K562 (cell line): ENCODE results near the gene OR52M1. TPM values are rescaled to one million over a fixed set of nuclear protein-coding genes. Genes with fewer than 3 reads are reported as not detected.
"Not testable (repeated sequence)": the region's sequence is repeated elsewhere in the genome, so short reads cannot be mapped to it uniquely, and the experiment has no call there.

ENCODE experiments used
- ATAC-seq: fragments of 200-7000 bp; cut with Tn5 transposase; 3 replicates; pipeline ENCODE4 v1.9.1; 2020; ENCODE audit warnings: moderate library complexity
- BruUV-seq: library from RNA; stranded (reverse); fragments of 400-500 nt; replicated peaks from 2 replicates; lab custom pipeline; 2021; lab: Mats Ljungman, UMichigan
- CTCF ChIA-PET: fragments of 300-600 bp; formaldehyde crosslinking; extraction: SDS; loops from one replicate; lab custom pipeline; 2021; ENCODE audit warnings: low intra/inter-chr PET ratio; lab: Yijun Ruan, JAX
- POLR2A ChIA-PET: fragments of 300-600, 350-650 bp; sonication (Branson Sonifier 250); formaldehyde crosslinking; extraction: SDS; loops from one replicate; lab custom pipeline; 2021; ENCODE audit warnings: antibody characterized with exemption, inconsistent platforms; lab: Yijun Ruan, JAX
- DNase-seq, 4 experiments: peaks; one replicate each; pipeline versions ENCODE4 v3.0.0 to v3.0.0-alpha.2; 2011 to 2018; ENCODE audit warnings: low spot score in 3 of 4, mixed read lengths in 3 of 4; ENCODE audit errors: extremely low read depth in 1 of 4
- FAIRE-seq: peaks from 2 replicates; lab custom pipeline; 2011; peaks lifted over from hg19 to GRCh38; lab: Jason Lieb, UNC
- H2AFZ ChIP-seq: 2 replicates; pipeline ENCODE4 v1.6.0; 2011; ENCODE audit warnings: low read depth, low read length, control low read depth, inconsistent platforms
- H3K27ac ChIP-seq: fragments of 200-600 bp; 3 replicates; pipeline ENCODE4 v1.8.0; 2011; ENCODE audit warnings: low read depth, mild to moderate bottlenecking, control low read depth, inconsistent platforms, low read length, moderate library complexity, mixed read lengths; ENCODE audit errors: extremely low read depth
- H3K27me3 ChIP-seq, 2 experiments: fragments of 300-600 bp in 1 of 2; 2 replicates in 1 of 2; 3 replicates in 1 of 2; pipeline versions ENCODE4 v1.6.0 to v1.8.0; 2011; ENCODE audit warnings: inconsistent platforms in 2 of 2, low read length in 2 of 2, mild to moderate bottlenecking in 1 of 2, mixed read lengths in 1 of 2, moderate library complexity in 1 of 2; ENCODE audit not compliant: control insufficient read depth in 2 of 2, insufficient read depth in 2 of 2
- H3K36me3 ChIP-seq: fragments of 300-600 bp; 3 replicates; pipeline ENCODE4 v1.8.0; 2011; ENCODE audit warnings: mild to moderate bottlenecking, low read length, inconsistent platforms; ENCODE audit not compliant: control insufficient read depth, insufficient read depth
- H3K4me1 ChIP-seq, 2 experiments: fragments of 200-600 bp in 1 of 2; replicated peaks in 1 of 2; 2 replicates in 1 of 2; 3 replicates in 1 of 2; pipeline versions ENCODE4 v1.5.1 to v1.8.0; 2011; ENCODE audit warnings: inconsistent platforms in 2 of 2, low read length in 2 of 2, mild to moderate bottlenecking in 1 of 2, mixed read lengths in 1 of 2, moderate library complexity in 1 of 2; ENCODE audit not compliant: control insufficient read depth in 2 of 2, insufficient read depth in 2 of 2
- H3K4me2 ChIP-seq: 2 replicates; pipeline ENCODE4 v1.6.1; 2011; ENCODE audit warnings: low read length, control low read depth, inconsistent platforms, mixed read lengths; ENCODE audit not compliant: insufficient read depth
- H3K4me3 ChIP-seq: fragments of 200-600 bp; sonication (generic), shearing (Covaris generic); 2 replicates; pipeline ENCODE4 v1.5.1; 2016; ENCODE audit warnings: control low read depth, inconsistent platforms
- H3K79me2 ChIP-seq: fragments of 200-600 bp; 3 replicates; pipeline ENCODE4 v1.8.0; 2011; ENCODE audit warnings: low read length, inconsistent platforms; ENCODE audit not compliant: control insufficient read depth, insufficient read depth
- H3K9ac ChIP-seq, 2 experiments: 2 replicates each; pipeline versions ENCODE4 v1.6.0 to v1.6.1; 2011; ENCODE audit warnings: low read depth in 2 of 2, low read length in 2 of 2, control low read depth in 1 of 2, inconsistent platforms in 1 of 2, mild to moderate bottlenecking in 1 of 2, mixed read lengths in 1 of 2; ENCODE audit not compliant: insufficient read depth in 1 of 2
- H3K9me1 ChIP-seq: one replicate; pipeline ENCODE4 v1.6.0; 2011; ENCODE audit warnings: inconsistent platforms, mild to moderate bottlenecking, low read length, moderate library complexity; ENCODE audit not compliant: control insufficient read depth, insufficient read depth
- H3K9me3 ChIP-seq: replicated peaks from 2 replicates; pipeline ENCODE4 v1.5.1; 2011; ENCODE audit warnings: low read depth, low read length, inconsistent platforms; ENCODE audit not compliant: control insufficient read depth, insufficient read depth
- H4K20me1 ChIP-seq: replicated peaks from 2 replicates; pipeline ENCODE4 v1.6.1; 2011; ENCODE audit warnings: low read length, inconsistent platforms, mixed read lengths; ENCODE audit not compliant: control insufficient read depth, insufficient read depth
- HDAC3 ChIP-seq: fragments of 450-650 bp; IDR thresholded peaks from 2 replicates; pipeline ENCODE4 v1.6.1; 2018; ENCODE audit warnings: borderline replicate concordance, mild to moderate bottlenecking, moderate library complexity; ENCODE audit not compliant: partially characterized antibody
- IRF2 ChIP-seq: sonication (generic); formaldehyde crosslinking; IDR thresholded peaks from 2 replicates; pipeline ENCODE4 v1.8.1; 2022; ENCODE audit warnings: mild to moderate bottlenecking, missing genetic modification reagents
- MAFF ChIP-seq: IDR thresholded peaks from 2 replicates; pipeline ENCODE4 v1.6.1; 2012; ENCODE audit warnings: low read length, improper control_type of control experiment
- NFATC3 ChIP-seq: fragments of 450-650 bp; IDR thresholded peaks from 2 replicates; pipeline ENCODE4 v1.6.1; 2017; ENCODE audit warnings: mild to moderate bottlenecking
- NFYB ChIP-seq: IDR thresholded peaks from 2 replicates; pipeline ENCODE4 v1.6.1; 2011; ENCODE audit warnings: mild to moderate bottlenecking, moderate library complexity; ENCODE audit not compliant: insufficient read length; ENCODE audit errors: extremely low read depth
- NR0B1 ChIP-seq: fragments of 450-650 bp; IDR thresholded peaks from one replicate; pipeline ENCODE4 v1.6.1; 2018; ENCODE audit warnings: mild to moderate bottlenecking, moderate library complexity; ENCODE audit not compliant: partially characterized antibody
- THRB ChIP-seq: fragments of 450-650 bp; formaldehyde crosslinking; conservative IDR thresholded peaks from 2 replicates; pipeline ENCODE4 v1.4.0; 2022; ENCODE audit warnings: mild to moderate bottlenecking, missing genetic modification characterization
- ZNF449 ChIP-seq: fragments of 250-450 bp; sonication (Bioruptor Pico); IDR thresholded peaks from 2 replicates; pipeline ENCODE4 v1.8.0; 2022; ENCODE audit warnings: moderate library complexity, mild to moderate bottlenecking, inconsistent platforms
- WGBS: fragments of 100-300 bp; shearing (Covaris generic); methylation state at CpG from one replicate; pipeline ENCODE4 v1.1.6; 2016; ENCODE audit warnings: low coverage, mixed read lengths; ENCODE audit not compliant: insufficient coverage; ENCODE audit errors: missing lambda C conversion rate; 5-methylcytosine and 5-hydroxymethylcytosine counted together
- in situ Hi-C: fragments of 300-500 bp; cut with MboI; formaldehyde crosslinking; loops from 4 replicates; pipeline ENCODE4 v1.15.0; 2018; ENCODE audit warnings: inconsistent platforms, mixed read lengths
- intact Hi-C: fragments of 100-400 bp; cut with micrococcal nuclease; formaldehyde crosslinking; loops from 2 replicates; pipeline ENCODE4 v1.14.2; 2022
- polyA plus RNA-seq, 8 experiments: library from polyadenylated mRNA; depleted of rRNA in 4 of 8; stranded (reverse) in 5 of 8; unstranded in 3 of 8; fragments of >200 nt; fragmentation: Nextera tagmentation in 2 of 8; fragmentation: Illumina TruSeq in 1 of 8; extraction: Ambion mirVana in 2 of 8; extraction: Trizol in 1 of 8; gene quantifications; 2 replicates each; pipeline versions ENCODE4 v1.2.1 to v1.2.3, GENCODE V29; 2011 to 2014; ENCODE audit warnings: inconsistent platforms in 1 of 8, missing spikeins in 1 of 8
- total RNA-seq, 7 experiments: library from RNA; depleted of rRNA in 6 of 7; stranded (reverse); fragments of >200 nt in 6 of 7; fragmentation: Illumina TruSeq in 2 of 7; extraction: Trizol in 2 of 7; gene quantifications; 2 replicates each; pipeline versions ENCODE4 v1.2.1 to v1.2.3, GENCODE V29; 2011 to 2021; ENCODE audit warnings: low replicate concordance in 1 of 7

Gene OR52M1
- total and polyA plus RNA-seq, 9 of the 15 experiments (the other 6 are each of a cell fraction or from before 2014, with no cell fraction given), result not detected

- TF ChIP-seq NR0B1 (no peak), IRF2 (CRISPR knock-in tag) (no peak), MAFF (no peak), HDAC3 (no peak), NFYB (no peak), ZNF449 (CRISPR knock-in tag) (no peak), THRB (no peak), NFATC3 (no peak)
Measured at GRCh38 chr11:4527926-4528325, 17.1 kb upstream of the OR52M1 start (continued).

- in situ Hi-C loops, ATAC-seq, H3K4me1 ChIP-seq, H3K9me1 ChIP-seq, H3K4me3 ChIP-seq, H3K79me2 ChIP-seq, H3K9me3 ChIP-seq, intact Hi-C loops, H3K36me3 ChIP-seq, H2AFZ ChIP-seq, H3K27me3 ChIP-seq, H3K27ac ChIP-seq, H3K4me2 ChIP-seq, BruUV-seq, DNase-seq, FAIRE-seq, H4K20me1 ChIP-seq, CTCF ChIA-PET, H3K9ac ChIP-seq: not testable (repeated sequence)
- WGBS, result 0% methylated on average over 9 of the region's 11 CpGs
- POLR2A ChIA-PET, result interaction anchor here (0.6 to 0.7 kb wide), 2 partner anchors 328 to 340 kb away, joined by 3 read pairs; no protein-coding TSS in a partner anchor
Measured at GRCh38 chr11:4531686-4532085, 13.3 kb upstream of the OR52M1 start.
